ENCODE data around the gene STING1.

The STING1 gene

GRCh38 chr5:139473105-139473504 is 9.5 kb downstream of the STING1 start:
- no peak for FAIRE-seq
- no peak for DNase-seq (ENCODE audit: insufficient read length)
- no peak for TF ChIP-seq POLR2A (IDR thresholded peaks at IDR 0.05; ENCODE audit: low read depth, low read length)
- TF ChIP-seq POLR2AphosphoS5 (IDR thresholded peaks at IDR 0.05; ENCODE audit: low read depth, low read length) = no peak
- no peak for TF ChIP-seq TAF1 (IDR thresholded peaks at IDR 0.05; ENCODE audit: borderline replicate concordance, low read depth, low read length)

GRCh38 chr5:139472386-139473030 is 10.1 kb downstream of the STING1 start:
- no peak for FAIRE-seq
- TF ChIP-seq POLR2A (IDR thresholded peaks at IDR 0.05; ENCODE audit: low read depth, low read length) = no peak
- no peak for TF ChIP-seq TAF1 (IDR thresholded peaks at IDR 0.05; ENCODE audit: borderline replicate concordance, low read depth, low read length)
- no peak for TF ChIP-seq POLR2AphosphoS5 (IDR thresholded peaks at IDR 0.05; ENCODE audit: low read depth, low read length)
- DNase-seq (ENCODE audit: insufficient read length) = no peak

GRCh38 chr5:139470821-139471300 is 11.7 kb downstream of the STING1 start, which contains the start of gene SMIM33:
Gene SMIM33, plus strand, starts transcription at chr5:139471004. Its CDS starts 118 bp downstream, at chr5:139471122.
- no peak for TF ChIP-seq TAF1 (IDR thresholded peaks at IDR 0.05; ENCODE audit: borderline replicate concordance, low read depth, low read length)
- TF ChIP-seq POLR2A (IDR thresholded peaks at IDR 0.05; ENCODE audit: low read depth, low read length) = no peak
- TF ChIP-seq POLR2AphosphoS5 (IDR thresholded peaks at IDR 0.05; ENCODE audit: low read depth, low read length) = no peak
- DNase-seq (ENCODE audit: insufficient read length) = no peak
- peak; percentile 60 for FAIRE-seq

GRCh38 chr5:139468421-139468931 is 14.1 kb downstream of the STING1 start:
- no peak for FAIRE-seq
- TF ChIP-seq TAF1 (IDR thresholded peaks at IDR 0.05; ENCODE audit: borderline replicate concordance, low read depth, low read length) = no peak
- no peak for TF ChIP-seq POLR2AphosphoS5 (IDR thresholded peaks at IDR 0.05; ENCODE audit: low read depth, low read length)
- TF ChIP-seq POLR2A (IDR thresholded peaks at IDR 0.05; ENCODE audit: low read depth, low read length) = no peak
- no peak for DNase-seq (ENCODE audit: insufficient read length)

GRCh38 chr5:139462586-139463276 is 19.8 kb downstream of the STING1 start, which contains the start of gene ECSCR:
Gene ECSCR, minus strand, starts transcription at chr5:139462743. Its CDS starts 73 bp downstream, at chr5:139462670.
- DNase-seq (ENCODE audit: insufficient read length) (no peak), FAIRE-seq (no peak)
- TF ChIP-seq TAF1 (IDR thresholded peaks at IDR 0.05; ENCODE audit: borderline replicate concordance, low read depth, low read length) (no peak), POLR2AphosphoS5 (IDR thresholded peaks at IDR 0.05; ENCODE audit: low read depth, low read length) (no peak)

- TF ChIP-seq TAF1 (IDR thresholded peaks at IDR 0.05; ENCODE audit: borderline replicate concordance, low read depth, low read length) (no peak), POLR2AphosphoS5 (IDR thresholded peaks at IDR 0.05; ENCODE audit: low read depth, low read length) (no peak), POLR2A (IDR thresholded peaks at IDR 0.05; ENCODE audit: low read depth, low read length) (no peak)
- FAIRE-seq = no peak
Measured at GRCh38 chr5:139461698-139462097, 20.9 kb downstream of the STING1 start.

GRCh38 chr5:139461176-139461575 is 21.4 kb downstream of the STING1 start:
- FAIRE-seq = peak; percentile 17
- TF ChIP-seq POLR2A (IDR thresholded peaks at IDR 0.05; ENCODE audit: low read depth, low read length) (no peak), POLR2AphosphoS5 (IDR thresholded peaks at IDR 0.05; ENCODE audit: low read depth, low read length) (no peak), TAF1 (IDR thresholded peaks at IDR 0.05; ENCODE audit: borderline replicate concordance, low read depth, low read length) (no peak)

More at GRCh38 chr5:139461698-139462097, 20.9 kb downstream of the STING1 start:
- DNase-seq (ENCODE audit: insufficient read length) = no peak

GRCh38 chr5:139460455-139460854 is 22.1 kb downstream of the STING1 start:
- TF ChIP-seq POLR2AphosphoS5 (IDR thresholded peaks at IDR 0.05; ENCODE audit: low read depth, low read length) (no peak), TAF1 (IDR thresholded peaks at IDR 0.05; ENCODE audit: borderline replicate concordance, low read depth, low read length) (no peak), POLR2A (IDR thresholded peaks at IDR 0.05; ENCODE audit: low read depth, low read length) (no peak)
- FAIRE-seq (no peak), DNase-seq (ENCODE audit: insufficient read length) (no peak)

More at GRCh38 chr5:139461176-139461575, 21.4 kb downstream of the STING1 start:
- no peak for DNase-seq (ENCODE audit: insufficient read length)

- no peak for TF ChIP-seq POLR2AphosphoS5 (IDR thresholded peaks at IDR 0.05; ENCODE audit: low read depth, low read length)
- no peak for TF ChIP-seq TAF1 (IDR thresholded peaks at IDR 0.05; ENCODE audit: borderline replicate concordance, low read depth, low read length)
- TF ChIP-seq POLR2A (IDR thresholded peaks at IDR 0.05; ENCODE audit: low read depth, low read length) = no peak
- DNase-seq (ENCODE audit: insufficient read length) = no peak
- FAIRE-seq = peak; percentile 74
Measured at GRCh38 chr5:139459451-139459934, 23.1 kb downstream of the STING1 start.

GRCh38 chr5:139458580-139459407 is 23.8 kb downstream of the STING1 start:
- FAIRE-seq (peak; percentile 89), DNase-seq (ENCODE audit: insufficient read length) (peak; percentile 63)
- no peak for TF ChIP-seq POLR2A (IDR thresholded peaks at IDR 0.05; ENCODE audit: low read depth, low read length)
- no peak for TF ChIP-seq POLR2AphosphoS5 (IDR thresholded peaks at IDR 0.05; ENCODE audit: low read depth, low read length)
- TF ChIP-seq TAF1 (IDR thresholded peaks at IDR 0.05; ENCODE audit: borderline replicate concordance, low read depth, low read length) = no peak

Measured in GM12892 (cell line).